T-helper 9 cell (primary cell): ENCODE measurements around the gene COL5A1.
"Not testable (repeated sequence)": the region's sequence is repeated elsewhere in the genome, so short reads cannot be mapped to it uniquely, and the experiment has no call there.

Experiments used
- DNase-seq: peaks from one replicate; pipeline ENCODE4 v3.0.0-alpha.2; 2020

COL5A1 gene

GRCh38 chr9:134712926-134713325 lies 71.3 kb downstream of the COL5A1 start:
- no peak for DNase-seq

- not testable (repeated sequence) for DNase-seq
Observed at GRCh38 chr9:134715536-134715935, 73.9 kb downstream of the COL5A1 start.

GRCh38 chr9:134716067-134716466 lies 74.5 kb downstream of the COL5A1 start:
- no peak for DNase-seq

GRCh38 chr9:134717056-134717455 lies 75.5 kb downstream of the COL5A1 start:
- no peak for DNase-seq

GRCh38 chr9:134717924-134718645 lies 76.5 kb downstream of the COL5A1 start:
- DNase-seq = no peak

GRCh38 chr9:134719331-134719730 lies 77.7 kb downstream of the COL5A1 start:
- no peak for DNase-seq

- no peak for DNase-seq
Observed at GRCh38 chr9:134720136-134720753, 78.6 kb downstream of the COL5A1 start.

- DNase-seq = no peak
Observed at GRCh38 chr9:134720796-134721195, 79.2 kb downstream of the COL5A1 start.

- no peak for DNase-seq
Observed at GRCh38 chr9:134721344-134721743, 79.7 kb downstream of the COL5A1 start.

GRCh38 chr9:134722120-134722701 lies 80.6 kb downstream of the COL5A1 start:
- no peak for DNase-seq

- DNase-seq = no peak
Observed at GRCh38 chr9:134723037-134723436, 81.4 kb downstream of the COL5A1 start.

GRCh38 chr9:134723491-134724190 lies 82.0 kb downstream of the COL5A1 start:
- no peak for DNase-seq

- DNase-seq = no peak
Observed at GRCh38 chr9:134724202-134724911, 82.8 kb downstream of the COL5A1 start.

- DNase-seq = no peak
Observed at GRCh38 chr9:134724912-134725604, 83.5 kb downstream of the COL5A1 start.

GRCh38 chr9:134725605-134725940 lies 84.0 kb downstream of the COL5A1 start:
- DNase-seq = no peak

- DNase-seq = no peak
Observed at GRCh38 chr9:134726026-134726721, 84.6 kb downstream of the COL5A1 start.

- no peak for DNase-seq
Observed at GRCh38 chr9:134726722-134727034, 85.1 kb downstream of the COL5A1 start.

- no peak for DNase-seq
Observed at GRCh38 chr9:134728021-134728795, 86.6 kb downstream of the COL5A1 start.

GRCh38 chr9:134728801-134729495 lies 87.3 kb downstream of the COL5A1 start:
- DNase-seq = no peak

- DNase-seq = no peak
Observed at GRCh38 chr9:134730011-134730760, 88.6 kb downstream of the COL5A1 start.
